Stimulated activated CD4-positive, alpha-beta T cell treated with anti-CD3 and anti-CD28 coated beads, Interleukin-2, amount 100 ng/mL, for 48 hours (primary cell): ENCODE measurements around the gene LTK.
A peak's percentile ranks its signal among the peaks of the same experiment; 100 is the strongest.

Source experiments
- DNase-seq, 2 donors: peaks; one replicate each; pipeline ENCODE4 v3.0.0-alpha.2; 2020

LTK gene

GRCh38 chr15:41513506-41514227 lies at the start of gene LTK:
Gene LTK, minus strand, starts transcription at chr15:41513827. Its CDS starts 118 bp downstream, at chr15:41513709.
- no peak for DNase-seq

- no peak for DNase-seq
These were observed 49.2 kb upstream of the LTK start for GRCh38 chr15:41562784-41563198.

GRCh38 chr15:41562244-41562643 lies 48.6 kb upstream of the LTK start:
- DNase-seq: no peak

GRCh38 chr15:41561777-41562145 lies 48.1 kb upstream of the LTK start:
- DNase-seq: no peak

GRCh38 chr15:41561104-41561776 lies 47.6 kb upstream of the LTK start:
- no peak for DNase-seq

GRCh38 chr15:41560572-41560874 lies 46.9 kb upstream of the LTK start:
- DNase-seq: no peak

- no peak for DNase-seq
These were observed 45.7 kb upstream of the LTK start for GRCh38 chr15:41559239-41559782.

GRCh38 chr15:41558400-41559238 lies 45.0 kb upstream of the LTK start, which contains the start of gene TYRO3:
Gene TYRO3, plus strand, starts transcription at chr15:41559212. Its CDS starts 46 bp downstream, at chr15:41559258.
- DNase-seq: peak; percentile 61 to 67

- peak; percentile 54 to 62 for DNase-seq
These were observed 44.2 kb upstream of the LTK start for GRCh38 chr15:41557673-41558399.

- no peak for DNase-seq
These were observed 43.0 kb upstream of the LTK start for GRCh38 chr15:41556677-41557076.

- no peak for DNase-seq
These were observed 41.3 kb upstream of the LTK start for GRCh38 chr15:41554915-41555314.

- no peak for DNase-seq
These were observed 40.7 kb upstream of the LTK start for GRCh38 chr15:41554343-41554742.

GRCh38 chr15:41553731-41554130 lies 40.1 kb upstream of the LTK start:
- DNase-seq: no peak

GRCh38 chr15:41550066-41550775 lies 36.6 kb upstream of the LTK start:
- DNase-seq: no peak

GRCh38 chr15:41546851-41547786 lies 33.5 kb upstream of the LTK start:
- DNase-seq: no peak

- no peak for DNase-seq
These were observed 31.6 kb upstream of the LTK start for GRCh38 chr15:41545218-41545617.

- no peak for DNase-seq
These were observed 31.0 kb upstream of the LTK start for GRCh38 chr15:41544650-41545015.

- DNase-seq: peak in 1 of 2 donors; percentile 10
These were observed 29.9 kb upstream of the LTK start for GRCh38 chr15:41543521-41543870.

GRCh38 chr15:41536866-41537265 lies 23.2 kb upstream of the LTK start:
- no peak for DNase-seq

GRCh38 chr15:41535544-41535943 lies 21.9 kb upstream of the LTK start:
- no peak for DNase-seq

GRCh38 chr15:41530363-41530956 lies 16.8 kb upstream of the LTK start:
- no peak for DNase-seq
